Esophagus squamous epithelium (tissue), 5 donors: ENCODE measurements around the gene LARGE1. TPM values are rescaled to one million over a fixed set of nuclear protein-coding genes. Genes with fewer than 3 reads are reported as not detected.

Source experiments
- DNase-seq: peaks from one replicate; lab custom pipeline; 2025; lab: John Stamatoyannopoulos, UW
- H3K27ac ChIP-seq, 4 donors: fragments of 200-600 bp; sonication (generic); one replicate each; pipeline ENCODE4 v1.5.1; 2016 to 2019; ENCODE audit warnings: mild to moderate bottlenecking in 1 of 4
- H3K27me3 ChIP-seq, 4 donors: fragments of 200-600 bp; sonication (generic); 1 replicate in 3 of 4; 2 replicates in 1 of 4; pipeline versions ENCODE4 v1.5.1 to v1.6.0; 2017 to 2021; ENCODE audit warnings: antibody characterized with exemption in 1 of 4
- H3K36me3 ChIP-seq, 3 donors: fragments of 200-600 bp; sonication (generic); one replicate each; pipeline ENCODE4 v1.5.1; 2016 to 2019
- H3K4me1 ChIP-seq, 3 donors: fragments of 200-600 bp; sonication (generic); one replicate each; pipeline ENCODE4 v1.5.1; 2017 to 2019
- H3K4me3 ChIP-seq, 4 donors: fragments of 200-600 bp; sonication (generic); 1 replicate in 3 of 4; 2 replicates in 1 of 4; pipeline ENCODE4 v1.5.1; 2016 to 2019; ENCODE audit warnings: mild to moderate bottlenecking in 2 of 4, moderate library complexity in 1 of 4
- H3K9me3 ChIP-seq, 3 donors: fragments of 200-600 bp; sonication (generic); one replicate each; pipeline ENCODE4 v1.5.1; 2016 to 2019
- CTCF ChIP-seq, 6 experiments: fragments of 450-650 bp in 4 of 6; fragments of 200-600 bp in 2 of 6; sonication (generic) in 2 of 6; IDR thresholded peaks; one replicate each; pipeline ENCODE4 v1.5.1; 2016 to 2019; ENCODE audit warnings: antibody characterized with exemption in 6 of 6, mild to moderate bottlenecking in 4 of 6, moderate library complexity in 4 of 6
- POLR2A ChIP-seq, 4 donors: fragments of 450-650 bp; IDR thresholded peaks; one replicate each; pipeline ENCODE4 v1.6.1; 2017; ENCODE audit warnings: antibody characterized with exemption in 4 of 4, mild to moderate bottlenecking in 4 of 4, moderate library complexity in 3 of 4
- WGBS, 2 donors: methylation state at CpG; one replicate each; pipeline ENCODE4 v1.1.5; 2018; 5-methylcytosine and 5-hydroxymethylcytosine counted together
- intact Hi-C: fragments of 100-400 bp; cut with DNase I; formaldehyde crosslinking; loops from one replicate; pipeline ENCODE4 v1.15.0; 2022
- total RNA-seq, 4 donors: library from RNA; depleted of rRNA; stranded (reverse); fragments of >200 nt; gene quantifications; one replicate each; pipeline ENCODE4 v1.1.0, GENCODE V29; 2016
- donor health status: DM: yes; HTN: yes; CAD: no.

The LARGE1 gene
- total RNA-seq, 4 donors from 2014 or later, result 5.2 to 15.1 (median 6.6) TPM

- Histone ChIP-seq H3K27ac (no peak overlapping the region), H3K36me3 (no peaks in the 10 kb centered on the region), H3K4me1 (peaks cover 0 to 11% (median 0%) of the 10 kb centered on the region in 3 donors), H3K27me3 (no peaks in the 10 kb centered on the region), H3K4me3 (no peak overlapping the region), H3K9me3 (no peaks in the 10 kb centered on the region)
- intact Hi-C loops, result no loop called here
- no peak for DNase-seq
- 88% methylated on average over 5 of the region's 5 CpGs for WGBS, 2 donors
- TF ChIP-seq POLR2A (IDR thresholded peaks at IDR 0.05), result no peak
- no peak for TF ChIP-seq CTCF (IDR thresholded peaks at IDR 0.05)
Observed at GRCh38 chr22:33743756-33744155, 176.5 kb downstream of the LARGE1 start.

- TF ChIP-seq POLR2A (IDR thresholded peaks at IDR 0.05), result no peak
- TF ChIP-seq CTCF (IDR thresholded peaks at IDR 0.05), result no peak
- H3K4me1 ChIP-seq, result peaks cover 0 to 11% (median 0%) of the 10 kb centered on the region in 3 donors
- DNase-seq, result no peak
- no peaks in the 10 kb centered on the region for H3K27me3 ChIP-seq
- no peak overlapping the region for H3K4me3 ChIP-seq
- no peak overlapping the region for H3K27ac ChIP-seq
- intact Hi-C loops, result no loop called here
- 77 to 82% methylated on average over 3 of the region's 3 CpGs for WGBS, 2 donors
- no peaks in the 10 kb centered on the region for H3K9me3 ChIP-seq
- no peaks in the 10 kb centered on the region for H3K36me3 ChIP-seq
Observed at GRCh38 chr22:33741025-33741424, 179.3 kb downstream of the LARGE1 start.

GRCh38 chr22:33739516-33739915, 180.8 kb downstream of the LARGE1 start:
- intact Hi-C loops, result no loop called here
- H3K9me3 ChIP-seq, result no peaks in the 10 kb centered on the region
- TF ChIP-seq POLR2A (IDR thresholded peaks at IDR 0.05) (no peak), CTCF (IDR thresholded peaks at IDR 0.05) (no peak)
- H3K27me3 ChIP-seq, result no peaks in the 10 kb centered on the region
- WGBS, 2 donors, result 89 to 90% methylated on average over 4 of the region's 4 CpGs
- H3K4me3 ChIP-seq, result no peak overlapping the region
- H3K36me3 ChIP-seq, result no peaks in the 10 kb centered on the region
- no peak for DNase-seq
- peaks cover 0 to 11% (median 0%) of the 10 kb centered on the region in 3 donors for H3K4me1 ChIP-seq
- no peak overlapping the region for H3K27ac ChIP-seq

- Histone ChIP-seq H3K4me3 (no peak overlapping the region), H3K27me3 (no peaks in the 10 kb centered on the region), H3K36me3 (no peaks in the 10 kb centered on the region), H3K9me3 (no peaks in the 10 kb centered on the region), H3K27ac (no peak overlapping the region), H3K4me1 (peaks cover 0 to 11% (median 0%) of the 10 kb centered on the region in 3 donors)
- WGBS, 2 donors, result 59 to 89% methylated on average over 3 of the region's 3 CpGs
- TF ChIP-seq POLR2A (IDR thresholded peaks at IDR 0.05) (no peak), CTCF (IDR thresholded peaks at IDR 0.05) (no peak)
- intact Hi-C loops, result no loop called here
- no peak for DNase-seq
Observed at GRCh38 chr22:33737662-33738061, 182.6 kb downstream of the LARGE1 start.

- Histone ChIP-seq H3K27ac (no peak overlapping the region), H3K36me3 (no peaks in the 10 kb centered on the region), H3K4me1 (peaks cover 0 to 2% (median 0%) of the 10 kb centered on the region in 3 donors), H3K4me3 (no peak overlapping the region), H3K27me3 (no peaks in the 10 kb centered on the region), H3K9me3 (no peaks in the 10 kb centered on the region)
- TF ChIP-seq CTCF (IDR thresholded peaks at IDR 0.05) (no peak), POLR2A (IDR thresholded peaks at IDR 0.05) (no peak)
- WGBS, 2 donors, result 94 to 98% methylated on average over 4 of the region's 4 CpGs
- intact Hi-C loops, result no loop called here
- no peak for DNase-seq
Observed at GRCh38 chr22:33735978-33736377, 184.3 kb downstream of the LARGE1 start.
